IMR-90 (cell line): Measurements from ENCODE around the gene GRN. TPM values are rescaled to one million over a fixed set of nuclear protein-coding genes. Genes with fewer than 3 reads are reported as not detected.
A peak's percentile ranks its signal among the peaks of the same experiment; 100 is the strongest.

ENCODE experiments used
- ATAC-seq: fragments of 200-7000 bp; cut with Tn5 transposase; 2 replicates; pipeline ENCODE4 v1.9.1; 2020; ENCODE audit warnings: low read depth, mild to moderate bottlenecking, moderate library complexity
- BruUV-seq: library from RNA; stranded (reverse); fragments of 400-500 nt; replicated peaks from 2 replicates; lab custom pipeline; 2021; lab: Mats Ljungman, UMichigan
- CTCF ChIA-PET: fragments of 300-600 bp; formaldehyde crosslinking; extraction: SDS; loops from one replicate; lab custom pipeline; 2021; ENCODE audit warnings: antibody characterized with exemption; lab: Yijun Ruan, JAX
- POLR2A ChIA-PET: fragments of 300-600 bp; sonication (Branson Sonifier 250); formaldehyde crosslinking; loops from one replicate; lab custom pipeline; 2022; ENCODE audit warnings: antibody characterized with exemption; ENCODE audit not compliant: unreplicated experiment; lab: Charles Lee
- DNase-seq: peaks from one replicate; pipeline ENCODE4 v3.0.0; 2013
- H2AFZ ChIP-seq: replicated peaks from 2 replicates; pipeline ENCODE3; 2013; ENCODE audit warnings: low read length, mild to moderate bottlenecking; ENCODE audit not compliant: poor library complexity
- H2AK5ac ChIP-seq: 2 replicates; pipeline ENCODE4 v1.6.1; 2013; ENCODE audit warnings: low read depth, low read length, inconsistent platforms
- H2AK9ac ChIP-seq: replicated peaks from 2 replicates; pipeline ENCODE3; 2013; ENCODE audit warnings: mild to moderate bottlenecking, low read depth, low read length, moderate library complexity; ENCODE audit not compliant: poor library complexity
- H2BK120ac ChIP-seq: 2 replicates; pipeline ENCODE4 v1.6.1; 2013; ENCODE audit warnings: low read depth, low read length, inconsistent platforms
- H2BK15ac ChIP-seq: 3 replicates; pipeline ENCODE4 v1.6.1; 2013; ENCODE audit warnings: low read depth, low read length, inconsistent platforms
- H2BK20ac ChIP-seq: 2 replicates; pipeline ENCODE4 v1.6.1; 2013; ENCODE audit warnings: low read depth, mild to moderate bottlenecking, inconsistent platforms, low read length, moderate library complexity
- H2BK5ac ChIP-seq: 2 replicates; pipeline ENCODE4 v1.6.1; 2013; ENCODE audit warnings: mild to moderate bottlenecking, low read depth, low read length, inconsistent platforms; ENCODE audit not compliant: poor library complexity, severe bottlenecking
- H3K14ac ChIP-seq: replicated peaks from 2 replicates; pipeline ENCODE4 v1.6.1; 2013; ENCODE audit warnings: low read depth, low read length, inconsistent platforms
- H3K18ac ChIP-seq: 2 replicates; pipeline ENCODE4 v1.6.1; 2013; ENCODE audit warnings: low read depth, low read length, control low read depth
- H3K23ac ChIP-seq: 2 replicates; pipeline ENCODE4 v1.6.1; 2013; ENCODE audit warnings: low read depth, low read length, inconsistent platforms
- H3K27ac ChIP-seq: 2 replicates; pipeline ENCODE4 v1.5.1; 2013; ENCODE audit warnings: mild to moderate bottlenecking, control low read depth, low read length; ENCODE audit not compliant: insufficient read depth
- H3K27me3 ChIP-seq: 2 replicates; pipeline ENCODE4 v1.6.1; 2013; ENCODE audit warnings: low read length; ENCODE audit not compliant: control insufficient read depth, insufficient read depth
- H3K36me3 ChIP-seq: 2 replicates; pipeline ENCODE4 v1.6.1; 2013; ENCODE audit warnings: low read length, mixed read lengths; ENCODE audit not compliant: control insufficient read depth, insufficient read depth
- H3K4ac ChIP-seq: 2 replicates; pipeline ENCODE4 v1.6.1; 2013; ENCODE audit warnings: low read depth, low read length, inconsistent platforms
- H3K4me1 ChIP-seq: 2 replicates; pipeline ENCODE4 v1.6.1; 2013; ENCODE audit warnings: low read length, mixed read lengths; ENCODE audit not compliant: control insufficient read depth, insufficient read depth
- H3K4me2 ChIP-seq: 2 replicates; pipeline ENCODE4 v1.6.1; 2013; ENCODE audit warnings: low read depth, mild to moderate bottlenecking, control low read depth, low read length, moderate library complexity
- H3K4me3 ChIP-seq: 2 replicates; pipeline ENCODE4 v1.5.1; 2013; ENCODE audit warnings: low read depth, mild to moderate bottlenecking, control low read depth, low read length, moderate library complexity; ENCODE audit not compliant: insufficient read depth
- H3K56ac ChIP-seq: 2 replicates; pipeline ENCODE4 v1.6.1; 2013; ENCODE audit warnings: low read length, inconsistent platforms; ENCODE audit not compliant: insufficient read depth; ENCODE audit errors: extremely low read depth
- H3K79me1 ChIP-seq, 2 experiments: 2 replicates each; pipeline ENCODE4 v1.6.1; 2013; ENCODE audit warnings: low read length in 2 of 2, inconsistent platforms in 1 of 2, low read depth in 1 of 2
- H3K9ac ChIP-seq: 2 replicates; pipeline ENCODE4 v1.6.1; 2013; ENCODE audit warnings: low read depth, low read length, control low read depth
- H3K9me1 ChIP-seq: 2 replicates; pipeline ENCODE4 v1.6.1; 2013; ENCODE audit warnings: low read length, inconsistent platforms; ENCODE audit not compliant: insufficient read depth
- H3K9me3 ChIP-seq: 2 replicates; pipeline ENCODE4 v1.6.1; 2013; ENCODE audit warnings: low read length; ENCODE audit not compliant: control insufficient read depth, insufficient read depth
- H4K20me1 ChIP-seq: 2 replicates; pipeline ENCODE4 v1.6.1; 2013; ENCODE audit warnings: low read length, inconsistent platforms; ENCODE audit not compliant: insufficient read depth
- H4K5ac ChIP-seq: 2 replicates; pipeline ENCODE4 v1.6.1; 2013; ENCODE audit warnings: mild to moderate bottlenecking, low read depth, low read length, control low read depth
- H4K8ac ChIP-seq, 2 experiments: 2 replicates each; pipeline ENCODE4 v1.6.1; 2013; ENCODE audit warnings: low read depth in 2 of 2, low read length in 2 of 2, control low read depth in 1 of 2, inconsistent platforms in 1 of 2
- H4K91ac ChIP-seq: 2 replicates; pipeline ENCODE4 v1.6.1; 2013; ENCODE audit warnings: low read depth, low read length, inconsistent platforms; ENCODE audit not compliant: insufficient read depth
- BHLHE40 ChIP-seq: fragments of 150-350 bp; IDR thresholded peaks from 2 replicates; pipeline ENCODE4 v1.6.1; 2016; ENCODE audit warnings: mild to moderate bottlenecking, low read depth, low read length
- CEBPB ChIP-seq: IDR thresholded peaks from 2 replicates; pipeline ENCODE4 v1.6.1; 2012; ENCODE audit warnings: low read depth, low read length, improper control_type of control experiment
- CHD1 ChIP-seq: IDR thresholded peaks from 2 replicates; pipeline ENCODE4 v1.6.1; 2012; ENCODE audit warnings: low read depth, low read length, improper control_type of control experiment
- CTCF ChIP-seq: conservative IDR thresholded peaks from 2 replicates; pipeline ENCODE4 v1.5.1; 2012; ENCODE audit warnings: mild to moderate bottlenecking, low read depth, low read length, improper control_type of control experiment
- FOS ChIP-seq: fragments of 150-350 bp; IDR thresholded peaks from 2 replicates; pipeline ENCODE4 v1.6.1; 2016; ENCODE audit warnings: low read depth, low read length
- MAFK ChIP-seq: IDR thresholded peaks from 2 replicates; pipeline ENCODE4 v1.6.1; 2012; ENCODE audit warnings: low read depth, low read length, improper control_type of control experiment
- MAZ ChIP-seq: IDR thresholded peaks from 2 replicates; pipeline ENCODE4 v1.6.1; 2012; ENCODE audit warnings: low read depth, mild to moderate bottlenecking, low read length, improper control_type of control experiment, moderate library complexity, borderline replicate concordance
- MXI1 ChIP-seq: IDR thresholded peaks from 2 replicates; pipeline ENCODE4 v1.6.1; 2012; ENCODE audit warnings: low read depth, mild to moderate bottlenecking, low read length, moderate library complexity, borderline replicate concordance
- POLR2A ChIP-seq: IDR thresholded peaks from 2 replicates; pipeline ENCODE4 v1.6.1; 2012; ENCODE audit warnings: mild to moderate bottlenecking, low read depth, low read length
- RAD21 ChIP-seq: IDR thresholded peaks from 2 replicates; pipeline ENCODE4 v1.6.1; 2012; ENCODE audit warnings: low read length, improper control_type of control experiment
- RCOR1 ChIP-seq: IDR thresholded peaks from 2 replicates; pipeline ENCODE4 v1.6.1; 2012; ENCODE audit warnings: mild to moderate bottlenecking, low read length, improper control_type of control experiment; ENCODE audit not compliant: insufficient replicate concordance
- RFX5 ChIP-seq: IDR thresholded peaks from 2 replicates; pipeline ENCODE4 v1.8.0; 2012; ENCODE audit warnings: low read depth, mild to moderate bottlenecking, low read length, moderate library complexity
- SMC3 ChIP-seq: fragments of 150-350 bp; IDR thresholded peaks from 2 replicates; pipeline ENCODE4 v1.6.1; 2016; ENCODE audit warnings: low read depth, mild to moderate bottlenecking, antibody characterized with exemption, low read length, moderate library complexity
- WGBS, 2 experiments: methylation state at CpG; one replicate each; pipeline versions ENCODE4 v1.1.5 to v1.1.7; 2013; ENCODE audit warnings: missing lambda C conversion rate in 2 of 2; ENCODE audit not compliant: insufficient read length in 1 of 2; ENCODE audit errors: extremely low coverage in 2 of 2; 5-methylcytosine and 5-hydroxymethylcytosine counted together
- dilution Hi-C: fragments of 300-500 bp; cut with HindIII; formaldehyde crosslinking; loops from one replicate; pipeline ENCODE4 v1.14.3; 2018; ENCODE audit warnings: low sequenced_read_pairs; ENCODE audit not compliant: unreplicated experiment
- in situ Hi-C: fragments of 300-500 bp; cut with MboI; formaldehyde crosslinking; loops from 3 replicates; pipeline ENCODE4 v1.14.3; 2019; ENCODE audit warnings: low sequenced_read_pairs, inconsistent platforms, mixed read lengths
- intact Hi-C: fragments of 100-400 bp; cut with micrococcal nuclease; formaldehyde crosslinking; loops from 2 replicates; pipeline ENCODE4 v1.10.0; 2022
- polyA plus RNA-seq, 3 experiments: library from polyadenylated mRNA; depleted of rRNA; stranded (reverse); fragments of >200 nt; gene quantifications; 2 replicates each; pipeline ENCODE4 v1.2.3, GENCODE V29; 2012; ENCODE audit warnings: low replicate concordance in 1 of 3
- total RNA-seq: library from RNA; depleted of rRNA; stranded (reverse); fragments of >200 nt; gene quantifications from 2 replicates; pipeline ENCODE4 v1.2.3, GENCODE V29; 2012
- TF ChIP-seq, protein P1 (sequence below): fragments of 150-350 bp; IDR thresholded peaks from 2 replicates; pipeline ENCODE4 v1.6.1; 2017; ENCODE audit warnings: mild to moderate bottlenecking, antibody characterized with exemption, low read length, low read depth
- TF ChIP-seq, protein P2 (sequence below): fragments of 150-350 bp; IDR thresholded peaks from 2 replicates; pipeline ENCODE4 v1.6.1; 2016; ENCODE audit warnings: low read depth, mild to moderate bottlenecking, low read length, moderate library complexity, borderline replicate concordance

GRN gene
- total and polyA plus RNA-seq, 2 of the 4 experiments (the other 2 are of a cell fraction): 38.9 to 494 TPM

DNA sequence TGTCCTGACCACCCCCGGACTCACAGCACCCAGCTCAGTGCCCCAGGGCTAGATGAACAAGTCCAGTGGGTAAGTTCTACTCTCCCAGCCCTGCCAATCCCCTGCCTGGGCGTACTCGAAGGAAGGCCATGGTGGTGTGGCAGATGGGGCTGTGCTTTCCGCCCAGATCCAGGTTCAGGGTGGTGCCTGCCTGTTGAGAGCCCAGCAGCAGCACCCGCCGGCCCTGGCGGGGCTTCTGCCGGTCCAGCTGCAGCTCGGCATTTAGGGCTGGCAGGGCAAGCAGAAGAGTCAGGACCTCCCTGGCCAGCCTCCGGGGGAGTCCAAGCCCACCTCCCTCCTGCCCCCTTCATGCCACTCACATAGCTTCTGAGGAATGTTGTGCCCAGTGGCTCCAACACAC is 34.8 kb downstream of the GRN start:
- Histone ChIP-seq H3K56ac (no peak overlapping the region), H2BK15ac (no peak overlapping the region), H3K4me1 (no peaks in the 10 kb centered on the region), H2BK120ac (no peak overlapping the region), H3K27me3 (peaks cover 33% of the 10 kb centered on the region), H4K5ac (no peak overlapping the region), H2BK5ac (no peak overlapping the region), H3K14ac (no peak overlapping the region), H3K4me2 (no peak overlapping the region), H4K8ac (no peak overlapping the region), H2AK5ac (no peak overlapping the region), H3K9me3 (no peaks in the 10 kb centered on the region; the same call in 1 of the 2 replicates), H2AFZ (peak overlapping the region; percentile 43), H3K9ac (no peak overlapping the region), H3K79me1 (no peaks in the 10 kb centered on the region), H3K4ac (no peak overlapping the region), H2AK9ac (no peak overlapping the region), H3K36me3 (no peaks in the 10 kb centered on the region), H3K18ac (no peak overlapping the region), H4K20me1 (0 out of 2 replicates have a peak, but pooled peaks cover 3% of the 10 kb centered on the region), H3K23ac (no peak overlapping the region), H3K27ac (no peak overlapping the region), H3K9me1 (no peaks in the 10 kb centered on the region), H2BK20ac (no peak overlapping the region), H4K91ac (no peak overlapping the region), H3K4me3 (no peak overlapping the region)
- TF ChIP-seq, protein P1, sequence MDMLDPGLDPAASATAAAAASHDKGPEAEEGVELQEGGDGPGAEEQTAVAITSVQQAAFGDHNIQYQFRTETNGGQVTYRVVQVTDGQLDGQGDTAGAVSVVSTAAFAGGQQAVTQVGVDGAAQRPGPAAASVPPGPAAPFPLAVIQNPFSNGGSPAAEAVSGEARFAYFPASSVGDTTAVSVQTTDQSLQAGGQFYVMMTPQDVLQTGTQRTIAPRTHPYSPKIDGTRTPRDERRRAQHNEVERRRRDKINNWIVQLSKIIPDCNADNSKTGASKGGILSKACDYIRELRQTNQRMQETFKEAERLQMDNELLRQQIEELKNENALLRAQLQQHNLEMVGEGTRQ: no peak
- TF ChIP-seq CTCF (no peak), BHLHE40 (no peak), POLR2A (no peak), FOS (no peak), MAZ (no peak), CHD1 (no peak), MXI1 (no peak), RFX5 (no peak), RCOR1 (no peak), SMC3 (no peak), RAD21 (no peak), MAFK (no peak), CEBPB (no peak)
- TF ChIP-seq, protein P2, sequence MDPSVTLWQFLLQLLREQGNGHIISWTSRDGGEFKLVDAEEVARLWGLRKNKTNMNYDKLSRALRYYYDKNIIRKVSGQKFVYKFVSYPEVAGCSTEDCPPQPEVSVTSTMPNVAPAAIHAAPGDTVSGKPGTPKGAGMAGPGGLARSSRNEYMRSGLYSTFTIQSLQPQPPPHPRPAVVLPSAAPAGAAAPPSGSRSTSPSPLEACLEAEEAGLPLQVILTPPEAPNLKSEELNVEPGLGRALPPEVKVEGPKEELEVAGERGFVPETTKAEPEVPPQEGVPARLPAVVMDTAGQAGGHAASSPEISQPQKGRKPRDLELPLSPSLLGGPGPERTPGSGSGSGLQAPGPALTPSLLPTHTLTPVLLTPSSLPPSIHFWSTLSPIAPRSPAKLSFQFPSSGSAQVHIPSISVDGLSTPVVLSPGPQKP: no peak
- in situ Hi-C loops (no loop called here), intact Hi-C loops (no loop called here), dilution Hi-C loops (no loop called here)
- WGBS, 2 experiments: no CpG with 5 or more reads among the region's 10 CpGs
- CTCF ChIA-PET: no interaction called here
- no TSS peak for BruUV-seq
- DNase-seq (no peak), ATAC-seq (no peak)
- POLR2A ChIA-PET: no interaction called here
